ENCODE data around the gene DDI1.

The DDI1 gene

GRCh38 chr11:104086621-104087020 is 50.2 kb downstream of the DDI1 start:
- DNase-seq, result no peak
